Measurements from ENCODE around the gene CRADD.

Gene CRADD

DNA sequence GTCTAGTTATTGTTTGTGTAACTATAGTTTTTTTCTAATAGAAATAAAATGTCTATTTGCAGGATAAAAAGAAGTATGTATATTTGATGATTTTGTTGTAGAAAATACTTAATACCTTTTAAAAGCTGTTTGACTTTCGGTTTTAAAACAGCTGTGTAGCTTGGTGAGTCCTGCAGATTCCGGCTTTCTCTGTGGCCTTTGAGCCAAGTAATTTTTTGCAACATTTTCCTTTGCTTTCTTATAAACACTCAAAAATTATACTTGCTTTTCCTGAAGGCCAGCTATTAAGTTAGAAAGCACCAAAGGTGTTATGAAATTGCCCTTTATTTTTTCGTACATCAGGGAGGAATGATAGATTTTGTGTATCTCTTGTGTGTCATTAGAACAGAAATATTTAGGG lies 63.6 kb downstream of the CRADD start:
- no peak for DNase-seq

DNA sequence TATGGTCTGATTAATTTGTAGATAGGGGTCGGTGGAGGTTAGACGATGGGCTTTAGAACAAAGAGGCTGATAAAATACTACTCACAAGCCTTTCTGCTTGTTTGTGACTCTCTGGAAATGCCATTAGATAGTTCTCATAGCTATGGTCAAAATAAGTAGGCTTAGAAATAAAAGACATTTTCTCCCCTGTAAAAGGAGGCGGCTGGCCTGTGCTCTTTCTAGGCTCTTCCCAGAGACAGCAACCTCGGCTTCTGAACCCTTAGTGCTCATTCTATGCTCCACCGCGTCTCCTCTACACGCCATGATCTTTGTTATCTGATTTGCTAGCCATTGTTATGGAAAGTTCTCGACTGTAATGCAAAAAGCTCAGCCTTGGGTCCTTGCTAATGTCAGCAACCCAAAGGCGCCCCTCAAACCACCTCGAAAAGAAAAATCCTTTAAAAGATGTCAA lies 64.5 kb downstream of the CRADD start:
- DNase-seq, result no peak

GRCh38 chr12:93742110-93742934 lies 65.1 kb downstream of the CRADD start:
- peak; percentile 71 to 89 (median 76) for DNase-seq

DNA sequence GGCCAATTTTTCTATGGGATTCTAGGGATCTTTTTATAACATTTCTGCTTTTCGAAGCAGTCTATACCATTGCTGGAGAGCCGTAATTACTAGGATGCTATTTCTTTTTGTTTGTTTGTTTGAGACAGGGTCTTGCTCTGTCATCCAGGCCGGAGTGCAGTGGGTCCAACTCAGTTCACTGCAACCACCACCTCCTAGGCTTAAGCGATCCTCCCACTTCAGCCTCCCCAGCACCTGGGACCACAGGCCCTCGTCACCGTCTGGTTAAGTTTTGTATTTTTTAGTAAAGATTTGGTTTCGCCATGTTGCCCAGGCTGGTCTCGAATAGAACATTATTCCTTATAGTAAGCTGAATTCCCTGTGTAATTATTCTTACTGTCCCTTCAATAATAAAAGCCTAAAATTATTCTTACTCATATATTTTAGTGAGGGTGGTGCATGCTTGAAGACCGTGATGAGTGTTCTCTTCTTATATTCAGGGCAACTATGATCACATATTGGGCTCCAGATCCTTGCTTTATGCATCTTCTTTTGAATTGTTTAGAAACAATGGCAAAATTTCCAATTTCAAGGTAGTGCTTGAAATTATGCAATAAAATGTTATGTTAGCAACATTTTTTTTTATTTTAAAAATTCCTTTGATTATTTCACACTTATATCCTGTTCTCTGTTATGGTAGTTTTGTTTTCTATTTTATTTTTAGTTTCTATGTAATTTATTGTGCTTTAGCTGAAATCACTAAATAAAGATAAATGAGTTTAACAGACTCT lies 66.2 kb downstream of the CRADD start:
- no peak for DNase-seq

GRCh38 chr12:93743999-93744689 lies 67.0 kb downstream of the CRADD start:
- DNase-seq, result no peak

DNA sequence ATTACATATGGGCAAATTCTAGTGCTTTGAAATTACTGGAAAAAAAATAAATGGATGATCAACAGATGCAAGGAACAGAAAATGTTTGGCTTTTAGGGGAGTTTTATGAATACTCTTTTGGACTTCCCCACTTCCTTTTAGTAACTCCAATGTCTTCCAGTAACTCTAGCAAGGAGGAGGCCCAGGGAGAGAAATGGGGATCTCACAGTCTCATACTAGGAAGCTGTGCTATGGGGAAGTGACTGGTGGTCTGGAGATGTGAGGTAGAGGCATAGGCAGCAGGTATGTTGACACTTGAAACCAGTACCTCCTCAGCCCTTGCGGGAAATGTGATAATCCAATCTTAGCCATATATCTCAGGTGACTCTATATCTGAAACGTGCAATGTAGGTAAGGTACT lies 68.1 kb downstream of the CRADD start:
- peak; percentile 80 to 94 (median 83) for DNase-seq

DNA sequence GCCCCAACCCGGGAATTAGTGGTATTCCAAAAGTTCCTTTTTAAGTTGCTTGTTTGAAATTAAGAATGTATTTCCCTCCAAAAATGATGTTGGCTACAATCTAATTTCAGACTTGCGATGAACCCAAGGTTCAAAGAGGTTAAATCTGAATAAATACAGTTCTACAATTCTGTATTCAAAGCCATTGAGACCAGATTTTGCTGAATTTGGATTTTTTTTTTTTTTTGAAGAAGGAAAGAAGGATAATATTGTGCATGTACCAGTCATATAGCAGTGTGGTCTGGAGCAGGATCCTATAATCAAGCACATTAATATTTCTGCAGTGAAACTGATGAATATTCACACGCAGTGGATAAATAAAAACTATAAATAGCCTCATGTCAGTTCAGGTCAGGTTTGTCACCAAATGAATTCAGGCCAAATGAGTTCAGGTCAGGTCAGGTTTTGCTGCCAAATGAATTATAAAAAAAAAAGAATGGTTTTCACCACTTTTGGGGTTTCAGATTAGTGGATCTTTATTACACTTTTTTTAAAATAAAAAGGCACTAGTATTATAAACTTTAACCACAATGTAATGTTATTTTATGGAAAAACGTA lies 69.5 kb downstream of the CRADD start:
- no peak for DNase-seq

- DNase-seq, result peak in 2 of 3 donors; percentile 23 to 48
These were observed 71.7 kb downstream of the CRADD start for GRCh38 chr12:93748672-93749383.

- no peak for DNase-seq
These were observed 72.3 kb downstream of the CRADD start for GRCh38 chr12:93749515-93749914.

DNA sequence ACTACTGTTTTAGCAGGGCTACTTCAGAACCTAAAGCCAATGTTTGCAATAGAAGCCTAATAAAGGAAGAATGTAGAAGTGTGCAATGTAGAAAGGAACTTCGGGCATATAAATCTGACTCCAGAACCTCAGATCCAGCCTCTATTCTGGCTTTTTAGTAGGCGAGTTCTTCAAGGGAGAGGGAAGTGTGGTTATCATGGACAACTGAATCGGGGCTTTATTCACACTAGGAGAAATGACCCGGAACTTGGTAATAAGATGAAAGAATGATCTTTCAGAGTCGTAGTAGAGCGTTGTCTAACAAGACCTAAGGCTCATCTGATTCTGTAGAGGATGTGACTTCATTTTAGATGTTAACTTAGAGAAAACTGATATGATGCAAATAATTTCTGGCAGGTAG lies 72.9 kb downstream of the CRADD start:
- no peak for DNase-seq

- no peak for DNase-seq
These were observed 74.9 kb downstream of the CRADD start for GRCh38 chr12:93751864-93752610.

- no peak for DNase-seq
These were observed 76.1 kb downstream of the CRADD start for GRCh38 chr12:93753285-93753684.

- no peak for DNase-seq
These were observed 76.8 kb downstream of the CRADD start for GRCh38 chr12:93753838-93754429.

GRCh38 chr12:93754859-93755258 lies 77.7 kb downstream of the CRADD start:
- DNase-seq, result peak; percentile 34 to 63 (median 41)

DNA sequence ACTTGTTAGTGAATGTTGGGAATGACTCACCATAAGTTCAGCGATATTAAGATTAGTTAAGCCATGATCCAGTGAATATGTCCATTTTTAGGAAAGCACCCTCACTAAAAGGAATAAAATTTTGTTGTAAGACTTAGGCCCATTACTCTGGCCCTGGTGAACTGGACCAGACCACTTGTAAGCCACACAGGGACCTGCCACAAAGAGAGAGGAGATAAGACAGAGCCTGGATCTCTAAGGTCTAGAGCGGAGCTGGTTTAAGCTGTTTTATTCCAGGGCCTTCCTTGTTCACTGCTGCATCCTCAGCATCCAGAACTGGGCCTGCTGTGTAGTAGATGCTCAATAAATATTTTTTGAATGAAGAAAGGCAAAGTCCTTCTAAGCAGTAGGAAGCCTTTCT lies 79.1 kb downstream of the CRADD start:
- DNase-seq, result no peak

GRCh38 chr12:93757792-93758694 lies 80.9 kb downstream of the CRADD start:
- no peak for DNase-seq

DNA sequence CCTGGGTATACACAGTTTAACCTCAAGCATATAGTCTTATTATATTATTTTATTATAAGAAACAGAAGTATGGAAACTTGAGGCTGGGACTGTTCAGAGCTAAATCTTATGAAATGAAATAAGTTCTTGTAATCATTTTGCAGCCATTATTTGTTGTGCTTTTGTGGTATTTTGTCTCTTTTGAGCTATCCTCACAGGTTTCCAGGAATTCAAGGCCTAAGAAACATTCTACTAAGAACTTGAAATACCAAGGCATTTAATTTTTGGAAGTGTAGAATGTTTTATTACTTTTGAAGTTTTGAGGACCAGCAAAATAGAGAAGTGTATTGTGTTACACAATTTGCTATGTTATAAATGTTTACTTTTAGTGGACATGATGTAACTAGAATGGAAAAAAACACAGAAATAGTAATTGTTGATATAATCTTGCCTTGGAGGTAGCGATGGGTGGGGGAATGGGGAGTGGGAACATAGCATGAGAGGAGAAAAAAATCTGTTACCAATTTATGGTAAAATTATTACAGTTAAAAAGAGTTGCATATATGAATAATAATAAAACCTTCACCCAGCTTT lies 81.7 kb downstream of the CRADD start:
- DNase-seq, result peak in 2 of 3 donors; percentile 27 to 32

DNA sequence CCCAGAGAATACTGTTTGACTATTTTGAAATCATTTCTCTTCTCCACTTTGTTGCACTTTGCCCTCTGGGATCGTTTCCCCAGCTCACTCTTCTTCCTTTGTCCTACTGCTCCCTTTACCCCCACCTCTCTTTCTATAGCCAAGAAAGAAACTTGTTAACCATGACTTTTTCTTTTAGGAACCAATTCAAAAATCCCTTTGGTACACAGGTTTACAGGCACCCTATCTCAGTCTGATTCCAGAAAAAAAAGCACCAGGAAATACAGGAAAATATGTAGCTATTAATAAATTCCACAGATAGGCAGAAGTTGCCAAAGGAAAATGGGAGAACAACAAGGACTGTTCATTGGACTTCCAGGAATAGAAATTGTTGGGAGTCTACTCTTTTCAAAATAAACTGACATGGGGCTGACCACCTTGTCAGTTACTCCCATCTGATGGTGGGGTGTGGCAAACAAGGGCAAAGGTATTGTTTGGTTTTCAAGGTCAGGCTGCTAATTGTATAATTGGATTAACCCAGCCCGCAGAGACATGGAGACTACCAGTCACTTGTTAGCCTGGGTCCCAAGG lies 82.4 kb downstream of the CRADD start:
- no peak for DNase-seq

DNA sequence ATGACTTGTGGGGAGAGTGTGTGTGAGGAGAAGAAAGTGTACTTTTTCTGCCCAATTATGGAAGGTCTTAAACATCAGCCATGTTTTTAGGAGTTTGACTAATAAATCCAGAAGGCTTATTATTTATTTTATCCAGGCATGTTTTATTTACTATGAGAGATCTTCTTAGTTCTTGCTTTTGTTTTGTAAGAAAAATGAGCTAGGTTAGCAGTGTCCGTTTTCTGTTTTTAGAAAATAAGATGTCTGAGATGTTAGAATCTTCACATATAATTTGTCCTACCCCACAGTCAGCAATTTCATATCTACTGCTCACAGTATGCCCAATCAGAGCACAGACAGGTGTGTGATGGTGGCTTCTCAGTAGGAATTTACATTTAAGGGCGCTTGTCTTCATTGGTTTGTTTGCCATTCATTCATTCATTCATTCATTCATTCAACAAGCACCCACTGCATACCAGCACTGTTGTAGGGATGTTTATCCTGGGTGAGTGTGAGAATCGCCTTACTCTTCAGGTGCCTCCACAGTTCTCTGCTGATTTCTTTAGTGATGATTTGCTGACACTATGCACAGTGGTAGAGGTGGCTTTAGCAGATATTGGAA lies 83.2 kb downstream of the CRADD start:
- no peak for DNase-seq

Measured in suppressor macrophage treated with lipopolysaccharide for 1 hour (primary cell).